ENCODE measurements around the gene ARID1B.

The ARID1B gene

DNA sequence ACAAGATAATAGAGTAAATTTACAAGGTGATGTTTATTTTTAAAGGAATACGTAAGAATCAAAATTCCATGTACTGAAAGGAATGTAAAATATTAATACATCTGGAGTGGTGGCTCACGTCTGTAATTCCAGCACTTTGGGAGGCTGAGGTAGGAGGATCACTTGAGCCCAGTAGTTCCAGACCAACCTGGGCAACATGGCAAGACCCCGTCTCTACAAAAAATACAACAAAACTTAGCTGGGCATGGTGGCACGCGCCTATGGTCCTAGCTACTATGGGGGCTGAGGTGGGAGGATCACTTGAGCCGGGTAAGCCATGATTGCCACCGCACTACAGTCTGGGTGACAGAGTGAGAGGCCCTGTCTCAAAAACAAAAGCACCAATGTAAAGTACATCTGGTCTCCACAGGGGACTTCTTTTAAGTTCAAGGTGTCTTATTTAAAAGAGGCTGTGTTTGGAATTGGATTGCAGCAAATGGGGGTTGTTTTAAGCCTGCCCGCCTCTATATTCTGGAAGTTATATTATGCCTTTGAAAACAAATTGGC, 36.9 kb downstream of the ARID1B start:
- ATAC-seq (ENCODE audit: insufficient read depth, low read depth): 0 out of 3 replicates have a peak, but pooled peaks have one; percentile 44
- no peak for TF ChIP-seq EZH2 (IDR thresholded peaks at IDR 0.05; ENCODE audit: borderline replicate concordance, low read depth, low read length, severe bottlenecking)
- TF ChIP-seq, protein P1, sequence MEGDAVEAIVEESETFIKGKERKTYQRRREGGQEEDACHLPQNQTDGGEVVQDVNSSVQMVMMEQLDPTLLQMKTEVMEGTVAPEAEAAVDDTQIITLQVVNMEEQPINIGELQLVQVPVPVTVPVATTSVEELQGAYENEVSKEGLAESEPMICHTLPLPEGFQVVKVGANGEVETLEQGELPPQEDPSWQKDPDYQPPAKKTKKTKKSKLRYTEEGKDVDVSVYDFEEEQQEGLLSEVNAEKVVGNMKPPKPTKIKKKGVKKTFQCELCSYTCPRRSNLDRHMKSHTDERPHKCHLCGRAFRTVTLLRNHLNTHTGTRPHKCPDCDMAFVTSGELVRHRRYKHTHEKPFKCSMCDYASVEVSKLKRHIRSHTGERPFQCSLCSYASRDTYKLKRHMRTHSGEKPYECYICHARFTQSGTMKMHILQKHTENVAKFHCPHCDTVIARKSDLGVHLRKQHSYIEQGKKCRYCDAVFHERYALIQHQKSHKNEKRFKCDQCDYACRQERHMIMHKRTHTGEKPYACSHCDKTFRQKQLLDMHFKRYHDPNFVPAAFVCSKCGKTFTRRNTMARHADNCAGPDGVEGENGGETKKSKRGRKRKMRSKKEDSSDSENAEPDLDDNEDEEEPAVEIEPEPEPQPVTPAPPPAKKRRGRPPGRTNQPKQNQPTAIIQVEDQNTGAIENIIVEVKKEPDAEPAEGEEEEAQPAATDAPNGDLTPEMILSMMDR (IDR thresholded peaks at IDR 0.05; ENCODE audit: borderline replicate concordance, extremely low read depth, low read length, poor library complexity, severe bottlenecking): no peak
- no peaks in the 10 kb centered on the region for H3K27me3 ChIP-seq (ENCODE audit: insufficient read depth, low read length, poor library complexity)

DNA sequence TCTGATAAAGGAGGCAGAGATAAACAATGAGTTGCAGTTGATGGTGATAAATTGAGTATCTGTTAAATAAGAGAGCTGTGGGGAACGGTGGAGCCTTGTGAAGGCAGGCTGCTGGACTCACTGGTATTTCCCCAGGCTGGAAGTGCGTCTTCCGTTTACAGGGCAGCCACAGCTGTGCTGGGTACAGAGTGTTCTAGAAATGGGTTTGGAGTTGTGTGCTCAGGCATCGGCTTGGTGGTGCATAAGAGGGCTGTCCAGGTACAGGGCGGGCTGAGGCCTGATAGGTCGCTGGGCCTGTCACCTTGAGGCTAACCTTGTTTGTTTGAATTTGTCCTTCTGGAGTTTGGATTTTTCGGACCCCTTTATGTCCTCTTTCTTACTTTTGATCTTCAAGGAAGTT, 39.3 kb downstream of the ARID1B start:
- ATAC-seq (ENCODE audit: insufficient read depth, low read depth): 0 out of 3 replicates have a peak, but pooled peaks have one; percentile 13
- H3K9me3 ChIP-seq (ENCODE audit: insufficient read depth, low read length, severe bottlenecking): no peaks in the 10 kb centered on the region
- H3K4me3 ChIP-seq (ENCODE audit: low read depth in 1 of 2, low read length in 2 of 2): no peak overlapping the region
- peaks cover 99% of the 10 kb centered on the region for H3K79me2 ChIP-seq (ENCODE audit: insufficient read depth, low read length)
- TF ChIP-seq EZH2 (IDR thresholded peaks at IDR 0.05; ENCODE audit: borderline replicate concordance, low read depth, low read length, severe bottlenecking): no peak
- TF ChIP-seq, protein P1 (IDR thresholded peaks at IDR 0.05; ENCODE audit: borderline replicate concordance, extremely low read depth, low read length, poor library complexity, severe bottlenecking): no peak
- H3K4me2 ChIP-seq (ENCODE audit: insufficient read depth, low read length): no peak overlapping the region
- peaks cover 5% of the 10 kb centered on the region; the same call in 1 of the 2 replicates for H3K36me3 ChIP-seq (ENCODE audit: insufficient read depth, low read length)
- no peak overlapping the region for H3K9ac ChIP-seq (ENCODE audit: low read depth, low read length)
- no peaks in the 10 kb centered on the region for H3K4me1 ChIP-seq (ENCODE audit: insufficient read depth, low read length)
- no peak overlapping the region for H2AFZ ChIP-seq (ENCODE audit: low read depth, low read length)
- H4K20me1 ChIP-seq (ENCODE audit: insufficient read depth, low read length): peaks cover 86% of the 10 kb centered on the region
- no peak overlapping the region for H3K27ac ChIP-seq (ENCODE audit: low read length)
- no peaks in the 10 kb centered on the region for H3K27me3 ChIP-seq (ENCODE audit: insufficient read depth, low read length, poor library complexity)
- no peak for DNase-seq

More for the DNA sequence above, 36.9 kb downstream of the ARID1B start:
- H2AFZ ChIP-seq (ENCODE audit: low read depth, low read length): no peak overlapping the region
- H3K79me2 ChIP-seq (ENCODE audit: insufficient read depth, low read length): peaks cover 99% of the 10 kb centered on the region
- DNase-seq: no peak
- peaks cover 9% of the 10 kb centered on the region; the same call in 1 of the 2 replicates for H3K36me3 ChIP-seq (ENCODE audit: insufficient read depth, low read length)
- H4K20me1 ChIP-seq (ENCODE audit: insufficient read depth, low read length): peaks cover 87% of the 10 kb centered on the region
- no peaks in the 10 kb centered on the region for H3K9me3 ChIP-seq (ENCODE audit: insufficient read depth, low read length, severe bottlenecking)
- no peak overlapping the region for H3K4me3 ChIP-seq (ENCODE audit: low read depth in 1 of 2, low read length in 2 of 2)
- H3K9ac ChIP-seq (ENCODE audit: low read depth, low read length): no peak overlapping the region
- no peak overlapping the region for H3K27ac ChIP-seq (ENCODE audit: low read length)
- H3K4me1 ChIP-seq (ENCODE audit: insufficient read depth, low read length): no peaks in the 10 kb centered on the region
- H3K4me2 ChIP-seq (ENCODE audit: insufficient read depth, low read length): no peak overlapping the region

DNA sequence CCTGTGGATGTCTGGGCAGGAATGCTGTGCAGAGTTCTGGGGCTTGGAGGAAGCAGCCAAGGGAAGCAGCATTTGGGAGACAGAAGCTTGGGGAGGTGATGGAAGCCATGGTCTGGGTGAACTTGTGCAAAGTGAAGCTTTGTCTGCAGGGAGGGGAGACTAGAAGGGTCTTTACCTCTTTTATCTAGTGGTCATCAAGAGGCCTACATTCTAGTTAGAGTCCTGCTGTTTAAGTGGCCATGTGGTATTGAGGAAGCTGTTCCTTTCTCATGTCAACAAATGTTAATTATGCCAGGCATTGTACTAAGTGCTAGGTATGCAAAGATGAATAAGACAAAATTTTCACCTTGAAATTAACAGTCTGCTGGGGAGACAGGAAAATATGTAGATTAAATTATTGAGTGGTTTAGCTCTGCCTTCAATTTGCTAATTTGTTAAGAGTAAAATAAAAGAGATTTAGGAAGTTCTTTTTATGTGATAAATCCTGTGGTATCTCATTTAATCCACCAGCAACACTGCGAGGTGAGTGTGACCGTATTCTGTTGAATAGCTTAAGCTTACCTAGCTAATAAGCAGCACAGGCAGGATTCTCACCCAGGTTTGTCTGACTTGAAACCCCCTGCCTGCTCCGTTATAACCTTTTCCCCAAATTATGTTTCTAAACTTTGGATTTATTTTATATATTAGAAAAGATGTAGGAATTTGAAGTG, 43.1 kb downstream of the ARID1B start:
- H3K36me3 ChIP-seq (ENCODE audit: insufficient read depth, low read length): peaks cover 6% of the 10 kb centered on the region; the same call in 1 of the 2 replicates
- H3K27ac ChIP-seq (ENCODE audit: low read length): no peak overlapping the region
- peaks cover 89% of the 10 kb centered on the region for H4K20me1 ChIP-seq (ENCODE audit: insufficient read depth, low read length)
- DNase-seq (no peak), ATAC-seq (ENCODE audit: insufficient read depth, low read depth) (no peak)
- H3K4me3 ChIP-seq (ENCODE audit: low read depth in 1 of 2, low read length in 2 of 2): no peak overlapping the region
- H2AFZ ChIP-seq (ENCODE audit: low read depth, low read length): no peak overlapping the region
- H3K9ac ChIP-seq (ENCODE audit: low read depth, low read length): peak overlapping the region; percentile 9; the same call in 1 of the 2 replicates
- H3K4me2 ChIP-seq (ENCODE audit: insufficient read depth, low read length): no peak overlapping the region
- H3K79me2 ChIP-seq (ENCODE audit: insufficient read depth, low read length): peaks cover 100% of the 10 kb centered on the region
- TF ChIP-seq EZH2 (IDR thresholded peaks at IDR 0.05; ENCODE audit: borderline replicate concordance, low read depth, low read length, severe bottlenecking): no peak
- TF ChIP-seq, protein P1 (IDR thresholded peaks at IDR 0.05; ENCODE audit: borderline replicate concordance, extremely low read depth, low read length, poor library complexity, severe bottlenecking): no peak
- 0 out of 2 replicates have a peak, but pooled peaks cover 3% of the 10 kb centered on the region for H3K4me1 ChIP-seq (ENCODE audit: insufficient read depth, low read length)
- no peaks in the 10 kb centered on the region for H3K27me3 ChIP-seq (ENCODE audit: insufficient read depth, low read length, poor library complexity)
- H3K9me3 ChIP-seq (ENCODE audit: insufficient read depth, low read length, severe bottlenecking): no peaks in the 10 kb centered on the region

Measured in DND-41 (cell line).